HEK293T (cell line): ENCODE measurements around the gene CDH4.

ENCODE experiments used
- BHLHE40 ChIP-seq: fragments of 450-650 bp; IDR thresholded peaks from 2 replicates; pipeline ENCODE4 v1.6.1; 2016; ENCODE audit warnings: mild to moderate bottlenecking, moderate library complexity, borderline replicate concordance
- ELF4 ChIP-seq: fragments of 450-650 bp; IDR thresholded peaks from 2 replicates; pipeline ENCODE4 v1.6.1; 2017; ENCODE audit warnings: antibody characterized with exemption
- FOXK2 ChIP-seq: fragments of 450-650 bp; IDR thresholded peaks from 2 replicates; pipeline ENCODE4 v1.6.1; 2016; ENCODE audit warnings: mild to moderate bottlenecking
- HDGF ChIP-seq: fragments of 450-650 bp; IDR thresholded peaks from 2 replicates; pipeline ENCODE4 v1.6.1; 2017; ENCODE audit warnings: antibody characterized with exemption, borderline replicate concordance
- LEF1 ChIP-seq: fragments of 450-650 bp; IDR thresholded peaks from 2 replicates; pipeline ENCODE4 v1.6.1; 2017; ENCODE audit warnings: mild to moderate bottlenecking, borderline replicate concordance
- SP1 ChIP-seq: fragments of 450-650 bp; IDR thresholded peaks from 2 replicates; pipeline ENCODE4 v1.6.1; 2017
- SUZ12 ChIP-seq: fragments of 450-650 bp; IDR thresholded peaks from 2 replicates; pipeline ENCODE4 v1.6.1; 2016; ENCODE audit warnings: mild to moderate bottlenecking
- TARDBP ChIP-seq: fragments of 450-650 bp; IDR thresholded peaks from 2 replicates; pipeline ENCODE4 v1.6.1; 2016

GRCh38 chr20:61660559-61660958 lies 408.5 kb downstream of the CDH4 start:
- TF ChIP-seq TARDBP (no peak), BHLHE40 (no peak), FOXK2 (no peak), LEF1 (no peak), SUZ12 (no peak), HDGF (no peak), ELF4 (no peak), SP1 (no peak)
